T-helper 2 cell treated with Interferon-gamma antibody and Interleukin-4, amounts not matched to agents 5 μg/mL and 100 μg/mL, for 36 hours (primary cell): ENCODE measurements around the gene ZBED2.
"Not testable (repeated sequence)": the region's sequence is repeated elsewhere in the genome, so short reads cannot be mapped to it uniquely, and the experiment has no call there.

Experiments used
- DNase-seq: peaks from one replicate; pipeline ENCODE4 v3.0.0; 2021; ENCODE audit warnings: low spot score
- H3K27ac Mint-ChIP-seq: one replicate; pipeline ENCODE4 v1.8.0; 2021; ENCODE audit warnings: mild to moderate bottlenecking, mixed read lengths
- H3K27me3 Mint-ChIP-seq: one replicate; pipeline ENCODE4 v1.8.0; 2021; ENCODE audit warnings: low read depth, mixed read lengths
- H3K36me3 Mint-ChIP-seq: one replicate; pipeline ENCODE4 v1.8.0; 2021; ENCODE audit warnings: low read depth, mixed read lengths
- H3K4me1 Mint-ChIP-seq: one replicate; pipeline ENCODE4 v1.8.0; 2021; ENCODE audit warnings: low read depth, mixed read lengths
- H3K4me3 Mint-ChIP-seq: one replicate; pipeline ENCODE4 v1.8.0; 2022; ENCODE audit warnings: mild to moderate bottlenecking, moderate library complexity, mixed read lengths
- H3K9me3 Mint-ChIP-seq: one replicate; pipeline ENCODE4 v1.8.0; 2021; ENCODE audit warnings: mixed read lengths

Gene ZBED2

DNA sequence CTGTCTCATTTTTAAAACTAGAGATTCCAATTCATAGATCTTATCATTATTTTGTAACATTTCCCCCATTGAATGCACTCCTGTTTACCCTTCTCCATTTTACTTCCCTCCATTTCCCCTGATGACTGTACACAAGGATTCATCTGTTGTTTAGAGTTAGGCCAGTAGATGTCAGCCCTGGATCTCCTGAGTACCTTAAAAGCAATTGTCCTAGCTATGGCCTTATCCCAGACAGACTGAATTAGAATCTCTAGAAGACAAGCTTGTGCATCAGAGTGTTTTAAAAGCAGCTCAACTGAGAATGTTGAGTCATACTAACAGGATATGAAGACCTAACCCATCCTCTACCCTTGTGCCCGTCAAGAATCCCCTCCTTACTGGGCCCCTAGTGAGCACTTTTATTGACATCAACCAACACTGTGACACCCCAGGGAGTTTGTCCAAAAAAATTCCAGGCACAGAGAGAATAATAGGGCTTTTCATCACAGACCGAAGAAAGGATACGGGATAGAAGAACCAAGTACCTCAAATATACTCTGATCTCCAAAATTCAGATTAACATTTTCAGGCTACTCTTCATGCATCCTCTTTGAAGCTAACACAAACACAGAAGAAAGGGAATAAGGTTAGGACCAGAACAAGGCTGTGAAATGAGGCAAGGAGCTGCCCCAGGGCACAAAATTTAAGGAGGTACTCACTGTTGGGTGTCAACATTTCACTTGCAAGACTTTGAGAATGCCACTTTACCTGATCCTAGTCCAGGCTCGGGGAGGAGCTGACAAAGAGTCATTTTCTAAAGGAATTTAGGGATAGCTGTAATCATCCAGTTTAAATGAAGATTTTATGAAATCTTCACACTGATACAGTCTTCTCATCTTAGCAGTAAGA lies 17.1 kb downstream of the ZBED2 start:
- H3K36me3 Mint-ChIP-seq: peaks cover 68% of the 10 kb centered on the region
- peak overlapping the region; percentile 58 for H3K27ac Mint-ChIP-seq
- DNase-seq: no peak
- no peak overlapping the region for H3K4me3 Mint-ChIP-seq
- no peaks in the 10 kb centered on the region for H3K9me3 Mint-ChIP-seq
- peaks cover 52% of the 10 kb centered on the region for H3K4me1 Mint-ChIP-seq
- no peaks in the 10 kb centered on the region for H3K27me3 Mint-ChIP-seq

DNA sequence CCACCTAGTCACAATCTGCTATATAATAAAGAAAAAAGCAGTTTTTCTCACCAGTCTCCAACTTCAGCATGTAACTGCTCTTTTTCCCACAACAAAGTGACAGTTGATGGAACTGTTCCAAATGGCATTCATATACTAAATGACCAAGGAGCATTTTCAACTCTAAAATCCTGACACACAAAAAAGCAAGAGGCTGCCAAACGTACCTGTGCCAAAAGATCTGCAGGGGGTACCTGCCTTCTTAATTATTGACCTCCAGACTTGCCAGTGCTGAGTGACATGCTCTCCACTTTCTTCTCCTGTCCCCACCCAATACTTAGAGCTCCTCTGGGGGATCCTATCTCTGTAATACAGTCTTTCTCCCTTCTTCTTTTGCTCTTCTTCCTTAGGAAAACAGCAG lies 18.0 kb downstream of the ZBED2 start:
- peak overlapping the region; percentile 63 for H3K27ac Mint-ChIP-seq
- peaks cover 66% of the 10 kb centered on the region for H3K36me3 Mint-ChIP-seq
- peaks cover 54% of the 10 kb centered on the region for H3K4me1 Mint-ChIP-seq

DNA sequence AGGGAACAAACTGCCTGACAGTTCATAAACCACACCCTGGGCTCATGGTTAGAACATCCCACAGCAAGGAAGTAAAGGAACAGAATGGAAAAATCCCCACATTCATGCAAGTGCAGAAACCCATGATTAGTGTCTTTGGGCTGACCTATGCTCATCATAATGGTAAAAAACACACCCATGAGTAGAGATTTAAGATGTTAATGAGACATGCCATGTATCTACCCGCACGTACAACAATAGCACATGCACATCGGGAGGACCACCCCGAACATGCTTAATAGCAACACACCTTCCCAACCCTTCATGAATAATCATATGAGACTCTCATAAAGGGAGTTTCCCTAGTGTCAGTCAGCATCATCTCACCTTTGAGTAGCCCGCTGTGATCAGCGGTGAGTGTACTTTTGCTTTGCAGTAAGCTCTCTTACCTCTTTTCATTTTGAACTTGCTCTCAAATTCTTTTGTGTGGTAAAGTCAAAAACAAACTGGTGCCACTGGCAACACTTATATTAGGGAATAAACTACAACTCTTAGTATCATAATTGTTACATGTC lies 23.2 kb downstream of the ZBED2 start:
- Mint-ChIP-seq H3K27ac (peak overlapping the region; percentile 33), H3K36me3 (peaks cover 63% of the 10 kb centered on the region), H3K27me3 (no peaks in the 10 kb centered on the region), H3K9me3 (no peaks in the 10 kb centered on the region), H3K4me3 (no peak overlapping the region), H3K4me1 (peaks cover 45% of the 10 kb centered on the region)
- no peak for DNase-seq

More for the DNA sequence above, 18.0 kb downstream of the ZBED2 start:
- Mint-ChIP-seq H3K27me3 (no peaks in the 10 kb centered on the region), H3K9me3 (no peaks in the 10 kb centered on the region), H3K4me3 (no peak overlapping the region)
- no peak for DNase-seq

DNA sequence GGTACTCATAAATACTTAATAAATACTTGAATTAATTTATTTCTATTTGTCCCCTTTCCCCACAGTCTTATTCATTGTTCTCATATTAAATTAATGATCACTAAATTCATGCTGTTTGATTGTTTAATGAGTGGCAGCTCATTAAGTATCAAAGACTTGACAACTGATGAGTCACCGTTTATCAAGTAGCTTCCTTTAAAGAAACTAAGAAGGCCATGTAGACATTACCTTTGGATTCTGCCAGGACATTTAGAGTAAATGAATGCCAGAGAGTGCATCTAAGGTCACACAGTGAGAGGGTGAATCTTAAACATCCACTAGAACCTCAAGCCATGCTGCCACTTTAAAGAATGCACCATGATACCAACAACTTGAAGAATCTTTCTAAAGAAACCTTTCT lies 23.9 kb downstream of the ZBED2 start:
- peaks cover 63% of the 10 kb centered on the region for H3K36me3 Mint-ChIP-seq

DNA sequence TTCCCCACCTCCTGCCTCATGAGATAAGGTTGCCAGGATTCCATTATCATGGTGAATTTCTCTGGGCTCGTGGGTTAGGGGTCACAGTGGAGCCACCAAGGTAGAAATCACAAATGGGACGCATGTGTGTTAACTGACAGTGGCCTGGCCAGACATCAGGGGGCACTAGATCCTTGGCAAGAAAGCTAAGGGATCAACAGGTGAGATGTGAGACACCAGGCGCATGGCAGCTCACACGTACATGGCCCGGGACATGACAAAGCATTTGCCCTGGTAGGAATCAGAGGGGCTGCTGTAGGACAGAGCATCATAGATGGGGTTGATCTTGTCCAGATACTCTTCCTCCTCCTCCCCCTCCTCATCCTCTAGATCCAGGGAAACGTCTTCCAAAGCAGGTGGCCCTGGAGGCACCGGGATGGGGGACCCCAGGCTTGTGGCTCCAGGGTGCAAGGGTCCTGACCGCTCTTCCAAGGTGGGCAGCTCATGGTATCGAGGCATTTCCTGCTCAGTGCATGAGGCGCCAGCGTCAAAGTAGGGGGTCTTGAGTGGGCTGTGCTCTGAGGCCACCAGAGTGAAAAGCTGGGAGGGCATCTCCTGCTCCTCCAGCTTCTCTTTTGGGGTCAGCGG lies 24.6 kb downstream of the ZBED2 start:
- Mint-ChIP-seq H3K4me3 (no peak overlapping the region), H3K9me3 (no peaks in the 10 kb centered on the region), H3K36me3 (peaks cover 63% of the 10 kb centered on the region), H3K27me3 (no peaks in the 10 kb centered on the region), H3K4me1 (peaks cover 45% of the 10 kb centered on the region), H3K27ac (no peak overlapping the region)
- DNase-seq: no peak

More for the DNA sequence above, 23.9 kb downstream of the ZBED2 start:
- Mint-ChIP-seq H3K27me3 (no peaks in the 10 kb centered on the region), H3K9me3 (no peaks in the 10 kb centered on the region), H3K4me3 (no peak overlapping the region), H3K27ac (no peak overlapping the region), H3K4me1 (peaks cover 44% of the 10 kb centered on the region)
- DNase-seq: no peak

DNA sequence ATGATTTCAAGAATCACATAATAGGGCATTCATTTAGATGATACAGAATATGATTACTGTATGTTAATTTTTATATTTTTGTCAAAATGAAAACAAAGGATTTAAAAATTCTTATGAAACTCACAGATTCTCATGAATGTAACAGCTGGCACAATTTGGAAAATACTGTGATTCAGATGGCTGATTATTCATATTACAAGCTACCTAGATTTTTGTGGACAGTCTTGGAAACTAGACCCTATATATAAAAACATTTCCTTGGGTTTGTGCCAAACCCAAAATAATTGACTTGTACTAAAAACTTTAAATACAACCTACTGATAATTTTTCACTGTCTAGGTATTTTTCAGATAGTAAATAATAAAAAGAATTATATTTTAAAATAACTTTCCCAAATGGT lies 26.2 kb downstream of the ZBED2 start:
- H3K27ac Mint-ChIP-seq: no peak overlapping the region
- peaks cover 65% of the 10 kb centered on the region for H3K36me3 Mint-ChIP-seq
- H3K27me3 Mint-ChIP-seq: no peaks in the 10 kb centered on the region
- no peak overlapping the region for H3K4me3 Mint-ChIP-seq
- no peak for DNase-seq
- H3K4me1 Mint-ChIP-seq: peaks cover 54% of the 10 kb centered on the region
- no peaks in the 10 kb centered on the region for H3K9me3 Mint-ChIP-seq

DNA sequence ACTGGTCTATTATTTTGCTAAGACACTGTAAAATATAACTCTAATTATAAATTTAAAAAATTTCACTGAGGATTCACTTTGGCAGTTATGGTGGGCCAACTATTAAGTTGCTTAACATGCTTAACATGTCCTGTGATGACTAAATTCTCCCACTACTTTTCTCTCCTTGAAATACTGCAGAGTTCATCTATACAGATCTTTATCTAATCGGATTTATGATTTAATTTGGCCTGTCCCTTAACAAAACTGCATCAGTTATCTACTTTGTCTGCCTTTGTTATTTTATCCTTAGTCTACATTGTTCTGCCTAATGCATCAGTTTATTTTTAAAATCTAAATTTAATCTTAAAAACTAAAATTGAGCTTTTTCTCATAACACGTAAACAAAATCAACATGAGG lies 26.8 kb downstream of the ZBED2 start:
- Mint-ChIP-seq H3K4me1 (peaks cover 54% of the 10 kb centered on the region), H3K4me3 (no peak overlapping the region), H3K36me3 (peaks cover 61% of the 10 kb centered on the region), H3K9me3 (no peaks in the 10 kb centered on the region), H3K27me3 (no peaks in the 10 kb centered on the region), H3K27ac (no peak overlapping the region)
- no peak for DNase-seq

DNA sequence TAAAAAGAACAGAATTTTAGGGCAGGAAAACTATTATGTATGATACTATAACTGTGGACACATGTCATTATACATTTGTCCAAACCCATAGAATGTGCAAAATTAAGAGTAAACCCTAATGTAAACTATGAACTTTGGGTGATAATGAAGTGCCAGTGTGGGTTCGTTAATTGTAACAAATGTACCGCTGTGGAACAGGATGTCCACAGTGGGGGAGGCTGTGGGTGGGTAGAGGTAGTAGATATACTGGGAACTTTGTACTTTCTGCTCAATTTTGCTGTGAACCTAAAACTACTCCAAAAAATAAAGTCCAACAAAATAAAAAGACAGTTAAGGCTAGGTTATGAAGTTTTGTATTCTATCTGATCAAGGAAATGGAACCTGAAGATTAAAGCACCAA lies 28.3 kb downstream of the ZBED2 start:
- no peaks in the 10 kb centered on the region for H3K9me3 Mint-ChIP-seq
- H3K27ac Mint-ChIP-seq: no peak overlapping the region
- no peak overlapping the region for H3K4me3 Mint-ChIP-seq
- no peak for DNase-seq
- peaks cover 61% of the 10 kb centered on the region for H3K36me3 Mint-ChIP-seq
- H3K4me1 Mint-ChIP-seq: peaks cover 58% of the 10 kb centered on the region
- no peaks in the 10 kb centered on the region for H3K27me3 Mint-ChIP-seq

DNA sequence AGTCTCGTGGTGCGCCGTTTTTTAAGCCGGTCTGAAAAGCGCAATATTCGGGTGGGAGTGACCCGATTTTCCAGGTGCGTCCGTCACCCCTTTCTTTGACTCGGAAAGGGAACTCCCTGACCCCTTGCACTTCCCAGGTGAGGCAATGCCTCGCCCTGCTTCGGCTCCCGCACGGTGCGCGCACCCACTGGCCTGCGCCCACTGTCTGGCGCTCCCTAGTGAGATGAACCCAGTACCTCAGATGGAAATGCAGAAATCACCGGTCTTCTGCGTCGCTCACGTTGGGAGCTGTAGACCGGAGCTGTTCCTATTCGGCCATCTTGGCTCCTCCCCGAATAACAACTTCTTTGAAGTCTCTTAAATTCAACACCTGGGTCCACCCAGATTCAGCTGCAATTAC lies 33.2 kb downstream of the ZBED2 start:
- not testable (repeated sequence) for DNase-seq, H3K4me3 Mint-ChIP-seq, H3K27me3 Mint-ChIP-seq, H3K27ac Mint-ChIP-seq, H3K9me3 Mint-ChIP-seq
- Mint-ChIP-seq H3K36me3 (peaks cover 29% of the 10 kb centered on the region), H3K4me1 (peaks cover 30% of the 10 kb centered on the region)

DNA sequence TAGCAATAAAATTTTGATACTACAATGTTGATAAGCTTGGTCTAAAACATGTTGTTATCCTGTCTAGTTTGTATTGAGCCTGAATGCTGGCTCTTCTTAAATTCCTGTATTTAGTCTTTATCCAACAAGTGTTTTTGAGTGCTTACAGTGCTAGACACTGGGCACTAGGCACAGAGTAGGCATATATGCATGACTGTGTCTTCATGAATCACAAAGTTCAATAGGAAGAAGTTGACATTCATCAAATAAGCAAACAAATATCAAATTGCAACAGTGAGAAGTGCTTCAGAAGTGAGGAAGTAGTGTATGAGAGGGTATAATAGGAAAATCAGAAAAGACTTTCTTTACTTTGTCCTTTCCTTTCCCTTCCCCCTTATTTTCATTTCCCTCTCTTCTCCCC lies 46.4 kb downstream of the ZBED2 start:
- peaks cover 37% of the 10 kb centered on the region for H3K4me1 Mint-ChIP-seq
- no peak overlapping the region for H3K27ac Mint-ChIP-seq
- no peaks in the 10 kb centered on the region for H3K9me3 Mint-ChIP-seq

DNA sequence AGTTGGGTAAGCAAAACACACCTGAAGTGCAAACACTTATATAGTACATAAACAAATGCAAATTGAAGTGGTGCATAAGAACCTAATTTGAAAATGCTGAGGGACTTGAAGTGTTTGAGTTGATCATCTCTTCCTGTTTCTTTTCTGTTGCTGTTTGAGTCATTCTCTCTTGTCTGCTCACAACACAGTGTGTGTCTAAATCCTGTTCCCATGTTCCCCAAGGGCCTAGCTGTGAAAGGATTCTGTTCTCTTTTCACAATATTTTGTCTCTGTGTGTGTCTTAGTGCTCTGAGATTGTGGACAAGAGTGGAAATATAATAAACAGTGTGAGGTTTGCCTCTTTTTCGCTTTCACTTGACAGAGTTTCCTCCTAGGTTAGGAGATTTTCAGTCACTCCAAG lies 47.1 kb downstream of the ZBED2 start:
- Mint-ChIP-seq H3K36me3 (peaks cover 38% of the 10 kb centered on the region), H3K4me1 (peaks cover 39% of the 10 kb centered on the region), H3K4me3 (no peak overlapping the region), H3K27ac (no peak overlapping the region), H3K9me3 (no peaks in the 10 kb centered on the region), H3K27me3 (no peaks in the 10 kb centered on the region)
- DNase-seq: no peak

More for the DNA sequence above, 46.4 kb downstream of the ZBED2 start:
- Mint-ChIP-seq H3K27me3 (no peaks in the 10 kb centered on the region), H3K4me3 (no peak overlapping the region), H3K36me3 (peaks cover 35% of the 10 kb centered on the region)
- DNase-seq: no peak

DNA sequence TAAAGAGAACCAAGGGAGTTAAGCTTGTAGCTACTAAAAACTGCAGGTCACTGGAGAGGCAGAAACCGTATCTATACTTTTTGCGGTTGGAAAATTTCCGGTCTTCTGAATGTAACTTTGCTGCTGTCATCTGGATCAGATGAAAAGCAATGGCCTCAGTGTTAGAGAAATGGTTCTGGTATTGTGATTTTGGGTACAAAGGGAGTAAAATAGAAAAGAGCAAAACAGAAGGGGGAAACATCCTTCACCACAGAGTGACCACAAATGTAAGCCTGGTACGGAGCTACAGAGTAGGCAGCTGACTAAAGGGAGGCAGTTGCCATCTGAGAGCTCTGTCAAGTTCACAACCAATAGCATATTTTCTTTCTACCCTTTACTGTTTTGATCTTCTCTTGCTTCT lies 47.5 kb downstream of the ZBED2 start:
- peak; percentile 63 for DNase-seq
- Mint-ChIP-seq H3K27ac (no peak overlapping the region), H3K9me3 (no peaks in the 10 kb centered on the region), H3K36me3 (peaks cover 36% of the 10 kb centered on the region), H3K4me1 (peaks cover 39% of the 10 kb centered on the region), H3K4me3 (no peak overlapping the region), H3K27me3 (no peaks in the 10 kb centered on the region)

DNA sequence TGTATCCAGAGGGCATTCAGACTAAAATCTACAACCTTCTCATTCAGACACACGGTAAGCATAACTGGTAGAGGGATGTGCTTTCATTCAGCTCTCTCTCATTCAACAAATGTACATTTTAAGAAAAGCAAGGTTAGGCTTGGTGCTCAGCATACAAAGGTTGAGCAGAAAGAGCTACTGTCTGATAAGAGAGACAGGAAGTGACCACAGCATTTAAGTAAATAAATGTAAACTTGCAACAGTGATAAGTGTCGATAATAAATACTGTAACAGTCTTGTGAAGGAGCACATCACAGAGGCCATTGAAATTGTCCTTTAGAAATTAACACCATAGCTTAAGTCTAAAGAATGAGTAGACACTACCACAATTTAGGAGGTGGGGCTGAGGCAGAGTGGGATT lies 49.8 kb downstream of the ZBED2 start:
- Mint-ChIP-seq H3K4me1 (peaks cover 56% of the 10 kb centered on the region), H3K27me3 (no peaks in the 10 kb centered on the region), H3K4me3 (no peak overlapping the region), H3K36me3 (peaks cover 43% of the 10 kb centered on the region), H3K9me3 (no peaks in the 10 kb centered on the region), H3K27ac (no peak overlapping the region)
- no peak for DNase-seq
